Keratinocyte (primary cell): Measurements from ENCODE around the gene NMT2.

Experiments used
- EZH2 ChIP-seq: IDR thresholded peaks from one replicate; pipeline ENCODE4 v1.6.1; 2012; ENCODE audit warnings: inconsistent platforms, mild to moderate bottlenecking, low read length, moderate library complexity
- TF ChIP-seq, protein P1 (sequence below), 3 experiments: IDR thresholded peaks in 1 of 3; conservative IDR thresholded peaks in 1 of 3; optimal IDR thresholded peaks in 1 of 3; 2 replicates in 2 of 3; 3 replicates in 1 of 3; pipeline versions ENCODE3 to v1.5.1; 2011; ENCODE audit warnings: low read length in 3 of 3, mild to moderate bottlenecking in 3 of 3, moderate library complexity in 2 of 3, control low read depth in 1 of 3, inconsistent platforms in 1 of 3; ENCODE audit not compliant: insufficient read depth in 2 of 3; ENCODE audit errors: extremely low read depth in 1 of 3

DNA sequence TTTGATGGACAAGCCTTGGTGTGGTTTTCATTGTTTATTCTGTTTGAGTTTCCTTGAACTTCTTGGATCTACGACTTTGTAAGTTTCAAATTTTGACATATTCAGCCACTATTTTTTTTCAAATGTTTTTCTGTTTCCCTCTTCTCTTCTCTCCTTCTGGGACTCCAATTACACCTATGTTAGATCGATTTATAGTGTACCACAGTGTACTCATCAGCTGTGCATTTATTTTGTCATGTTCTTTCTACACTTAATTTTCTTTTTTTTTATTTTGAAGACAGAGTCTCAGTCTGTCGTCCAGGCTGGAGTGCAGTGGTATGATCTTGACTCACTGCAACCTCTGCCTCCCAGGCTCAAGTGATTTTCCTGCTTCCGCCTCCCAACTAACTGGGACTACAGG lies 108.6 kb downstream of the NMT2 start:
- TF ChIP-seq, protein P1, sequence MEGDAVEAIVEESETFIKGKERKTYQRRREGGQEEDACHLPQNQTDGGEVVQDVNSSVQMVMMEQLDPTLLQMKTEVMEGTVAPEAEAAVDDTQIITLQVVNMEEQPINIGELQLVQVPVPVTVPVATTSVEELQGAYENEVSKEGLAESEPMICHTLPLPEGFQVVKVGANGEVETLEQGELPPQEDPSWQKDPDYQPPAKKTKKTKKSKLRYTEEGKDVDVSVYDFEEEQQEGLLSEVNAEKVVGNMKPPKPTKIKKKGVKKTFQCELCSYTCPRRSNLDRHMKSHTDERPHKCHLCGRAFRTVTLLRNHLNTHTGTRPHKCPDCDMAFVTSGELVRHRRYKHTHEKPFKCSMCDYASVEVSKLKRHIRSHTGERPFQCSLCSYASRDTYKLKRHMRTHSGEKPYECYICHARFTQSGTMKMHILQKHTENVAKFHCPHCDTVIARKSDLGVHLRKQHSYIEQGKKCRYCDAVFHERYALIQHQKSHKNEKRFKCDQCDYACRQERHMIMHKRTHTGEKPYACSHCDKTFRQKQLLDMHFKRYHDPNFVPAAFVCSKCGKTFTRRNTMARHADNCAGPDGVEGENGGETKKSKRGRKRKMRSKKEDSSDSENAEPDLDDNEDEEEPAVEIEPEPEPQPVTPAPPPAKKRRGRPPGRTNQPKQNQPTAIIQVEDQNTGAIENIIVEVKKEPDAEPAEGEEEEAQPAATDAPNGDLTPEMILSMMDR (optimal IDR thresholded peaks at IDR 0.05 in 1 of 3, IDR thresholded peaks at IDR 0.05 in 1 of 3, conservative IDR thresholded peaks at IDR 0.05 in 1 of 3; ENCODE audit: extremely low read depth in 1 of 3, insufficient read depth in 2 of 3, low read length in 3 of 3), result no peak
- TF ChIP-seq EZH2, result no peak
